ENCODE data around the gene TMEM259. TPM values are rescaled to one million over a fixed set of nuclear protein-coding genes. Genes with fewer than 3 reads are reported as not detected.

The TMEM259 gene
- total and polyA plus RNA-seq, 2 of the 8 experiments (the other 6 are each of a cell fraction or from before 2014, with no cell fraction given): 140 to 243 TPM

DNA sequence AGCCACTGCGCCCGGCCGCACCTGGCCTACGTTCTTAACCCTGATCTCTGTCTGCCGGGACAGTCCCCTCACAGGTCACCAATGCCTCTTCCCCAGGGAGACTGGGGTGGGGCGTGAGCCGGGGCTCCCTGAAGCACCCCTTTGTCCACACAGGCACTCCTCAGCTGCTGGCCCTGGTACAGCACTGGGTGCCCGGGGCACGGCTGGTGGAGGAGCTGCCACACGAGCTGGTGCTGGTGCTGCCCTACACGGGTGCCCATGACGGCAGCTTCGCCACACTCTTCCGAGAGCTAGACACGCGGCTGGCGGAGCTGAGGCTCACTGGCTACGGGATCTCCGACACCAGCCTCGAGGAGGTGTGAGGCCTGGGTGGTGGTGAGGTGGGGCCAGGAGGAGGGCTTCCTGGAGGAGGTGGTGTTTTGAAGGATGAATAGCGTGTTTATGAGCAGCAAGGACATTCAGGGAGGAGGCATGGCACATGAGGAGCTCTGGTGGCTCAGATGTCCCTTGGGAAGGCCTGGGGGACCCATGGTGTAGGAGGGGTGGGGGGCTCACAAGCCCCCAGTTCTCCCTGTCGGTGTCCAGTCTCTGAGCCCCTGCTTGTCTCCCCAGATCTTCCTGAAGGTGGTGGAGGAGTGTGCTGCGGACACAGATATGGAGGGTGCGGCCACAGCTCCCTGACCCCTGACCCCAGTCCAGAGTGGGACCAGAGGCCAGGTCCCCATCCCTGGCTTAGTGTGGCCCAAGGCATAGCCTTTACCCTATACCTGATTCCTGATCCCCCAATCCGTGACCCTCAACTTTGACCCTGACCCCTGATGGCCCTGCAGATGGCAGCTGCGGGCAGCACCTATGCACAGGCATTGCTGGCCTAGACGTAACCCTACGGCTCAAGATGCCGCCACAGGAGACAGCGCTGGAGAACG is 32.5 kb upstream of the TMEM259 start:
- H3K27ac ChIP-seq (ENCODE audit: low read depth, low read length): no peak overlapping the region
- no peak overlapping the region for H3K18ac ChIP-seq (ENCODE audit: extremely low read depth, low read length)
- POLR2A ChIA-PET (ENCODE audit: partially characterized antibody): interaction anchor here (0.7 to 2.5 kb wide), 8 partner anchors 11 to 35 kb away, joined by 3 to 10 read pairs (median 4); partner anchors contain the start of genes ABCA7 and CNN2
- no peak overlapping the region for H2BK5ac ChIP-seq (ENCODE audit: low read depth, low read length)
- H3K9me3 ChIP-seq (ENCODE audit: insufficient read depth in 2 of 2, low read depth in 1 of 2, low read length in 1 of 2): peaks cover 29 to 50% of the 10 kb centered on the region in 2 experiments
- no peaks in the 10 kb centered on the region; a peak in 1 of 7 replicates for H3K27me3 ChIP-seq (replicated peaks in 1 of 4; ENCODE audit: control insufficient read depth in 3 of 4, extremely low read depth in 1 of 4, insufficient read depth in 3 of 4, low read length in 3 of 4)
- no peak overlapping the region for H4K5ac ChIP-seq (ENCODE audit: insufficient read length, low read depth, low read length)
- no peak for DNase-seq (ENCODE audit: low read depth in 1 of 2, low spot score in 2 of 2)
- H3K23ac ChIP-seq (ENCODE audit: insufficient read length): no peak overlapping the region
- no peak overlapping the region for H3K56ac ChIP-seq (replicated peaks; ENCODE audit: insufficient read length, low read depth, low read length)
- no peaks in the 10 kb centered on the region for H3K79me1 ChIP-seq (ENCODE audit: low read depth, low read length)
- no peak overlapping the region for H3K14ac ChIP-seq (ENCODE audit: insufficient read length)
- H3K36me3 ChIP-seq (ENCODE audit: control insufficient read depth in 2 of 4, insufficient read depth in 4 of 4, low read length in 3 of 4): peaks cover 0 to 39% (median 12%) of the 10 kb centered on the region in 4 experiments; a peak in 6 of 8 replicates
- no peak overlapping the region for H2AFZ ChIP-seq (ENCODE audit: low read length)
- CTCF ChIA-PET (ENCODE audit: partially characterized antibody): interaction anchor here (0.7 to 1.2 kb wide), 3 partner anchors 11 to 164 kb away, joined by 3 to 5 read pairs (median 4); no protein-coding TSS in a partner anchor
- no peaks in the 10 kb centered on the region for H3K4me1 ChIP-seq (replicated peaks in 1 of 4; ENCODE audit: control insufficient read depth in 3 of 4, insufficient read depth in 4 of 4, low read length in 3 of 4)
- no peak overlapping the region for H3K4me3 ChIP-seq (ENCODE audit: extremely low read depth in 1 of 4, insufficient read depth in 2 of 4, low read depth in 3 of 4, low read length in 4 of 4)
- H2BK20ac ChIP-seq (ENCODE audit: low read length): no peak overlapping the region
- H2BK12ac ChIP-seq (ENCODE audit: low read depth, low read length): no peak overlapping the region
- H3K79me2 ChIP-seq (ENCODE audit: control insufficient read depth in 1 of 2, insufficient read depth in 2 of 2, low read length in 2 of 2): no peaks in the 10 kb centered on the region
- WGBS, 2 experiments (ENCODE audit: extremely low coverage in 1 of 2, insufficient coverage in 1 of 2, insufficient read length in 1 of 2, insufficient replicate concordance in 2 of 2, low coverage in 1 of 2, low lambda C conversion rate in 2 of 2, missing lambda C conversion rate in 1 of 2): 91% methylated on average over 29 of the region's 31 CpGs; no CpG with 5 or more reads in 1 of the 2 experiments
- no peaks in the 10 kb centered on the region for H4K20me1 ChIP-seq (replicated peaks in 1 of 2; ENCODE audit: control insufficient read depth in 1 of 2, insufficient read depth in 2 of 2, low read length in 2 of 2)
- no peak overlapping the region for H3K9ac ChIP-seq (replicated peaks in 1 of 4; ENCODE audit: extremely low read depth in 1 of 4, low read depth in 3 of 4, low read length in 3 of 4)
- H4K91ac ChIP-seq (replicated peaks; ENCODE audit: insufficient read length, low read length): no peak overlapping the region
- H2AK5ac ChIP-seq (ENCODE audit: low read depth, low read length): no peak overlapping the region
- no peak for FAIRE-seq
- H2BK120ac ChIP-seq (replicated peaks; ENCODE audit: low read depth, low read length): no peak overlapping the region
- no peak overlapping the region for H4K8ac ChIP-seq (ENCODE audit: extremely low read depth, insufficient read depth, low read length)
- no peak overlapping the region for H2BK15ac ChIP-seq (ENCODE audit: low read length)
- no peak overlapping the region for H3K4me2 ChIP-seq (ENCODE audit: insufficient read depth in 1 of 2, low read depth in 2 of 2, low read length in 2 of 2)
- H3K4ac ChIP-seq (replicated peaks; ENCODE audit: insufficient read length, low read depth, low read length): no peak overlapping the region
- H3K23me2 ChIP-seq (ENCODE audit: low read depth, low read length): peaks cover 3% of the 10 kb centered on the region; the same call in 1 of the 2 replicates
- TF ChIP-seq POU5F1 (IDR thresholded peaks at IDR 0.05; ENCODE audit: low read depth, low read length): no peak
- no peak for TF ChIP-seq RBBP5 (IDR thresholded peaks at IDR 0.05; ENCODE audit: borderline replicate concordance, low read depth, low read length)
- TF ChIP-seq POLR2A (IDR thresholded peaks at IDR 0.05; ENCODE audit: control extremely low read depth in 1 of 2, low read depth in 2 of 2, low read length in 2 of 2): no peak
- no peak for TF ChIP-seq NANOG (IDR thresholded peaks at IDR 0.05; ENCODE audit: insufficient read depth, low read depth, low read length, poor library complexity, severe bottlenecking)
- TF ChIP-seq, protein P1, sequence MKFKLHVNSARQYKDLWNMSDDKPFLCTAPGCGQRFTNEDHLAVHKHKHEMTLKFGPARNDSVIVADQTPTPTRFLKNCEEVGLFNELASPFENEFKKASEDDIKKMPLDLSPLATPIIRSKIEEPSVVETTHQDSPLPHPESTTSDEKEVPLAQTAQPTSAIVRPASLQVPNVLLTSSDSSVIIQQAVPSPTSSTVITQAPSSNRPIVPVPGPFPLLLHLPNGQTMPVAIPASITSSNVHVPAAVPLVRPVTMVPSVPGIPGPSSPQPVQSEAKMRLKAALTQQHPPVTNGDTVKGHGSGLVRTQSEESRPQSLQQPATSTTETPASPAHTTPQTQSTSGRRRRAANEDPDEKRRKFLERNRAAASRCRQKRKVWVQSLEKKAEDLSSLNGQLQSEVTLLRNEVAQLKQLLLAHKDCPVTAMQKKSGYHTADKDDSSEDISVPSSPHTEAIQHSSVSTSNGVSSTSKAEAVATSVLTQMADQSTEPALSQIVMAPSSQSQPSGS (IDR thresholded peaks at IDR 0.05; ENCODE audit: low read length): no peak
- no peak for TF ChIP-seq FOSL1 (IDR thresholded peaks at IDR 0.05; ENCODE audit: insufficient read depth, low read depth, low read length)
- TF ChIP-seq SRF (IDR thresholded peaks at IDR 0.05; ENCODE audit: low read depth, low read length): no peak
- TF ChIP-seq TBP (IDR thresholded peaks at IDR 0.05; ENCODE audit: low read depth, low read length): no peak
- TF ChIP-seq SIRT6 (IDR thresholded peaks at IDR 0.05; ENCODE audit: low read length): no peak
- no peak for TF ChIP-seq KDM4A (IDR thresholded peaks at IDR 0.05; ENCODE audit: low read depth, low read length, severe bottlenecking)

All from H1 (cell line).